Uterus (tissue), 4 donors: ENCODE data around the gene LDB3. TPM values are rescaled to one million over a fixed set of nuclear protein-coding genes. Genes with fewer than 3 reads are reported as not detected.
A peak's percentile ranks its signal among the peaks of the same experiment; 100 is the strongest.

ENCODE experiments used
- DNase-seq, 2 donors: peaks; one replicate each; pipeline ENCODE4 v3.0.0-alpha.2; 2019 to 2020
- H3K27ac ChIP-seq, 2 donors: fragments of 200-600 bp; sonication (generic); 1 replicate in 1 of 2; 2 replicates in 1 of 2; pipeline ENCODE4 v1.5.1; 2016 to 2018
- H3K27me3 ChIP-seq, 2 donors: fragments of 200-600 bp; sonication (generic); one replicate each; pipeline ENCODE4 v1.5.1; 2018 to 2019; ENCODE audit warnings: control low read depth in 1 of 2
- H3K36me3 ChIP-seq, 2 donors: fragments of 200-600 bp; sonication (generic); one replicate each; pipeline ENCODE4 v1.5.1; 2019; ENCODE audit warnings: control low read depth in 1 of 2
- H3K4me1 ChIP-seq, 2 donors: fragments of 200-600 bp; sonication (generic); one replicate each; pipeline ENCODE4 v1.5.1; 2018 to 2019; ENCODE audit warnings: control low read depth in 1 of 2
- H3K4me3 ChIP-seq, 2 donors: fragments of 200-600 bp; sonication (generic); 1 replicate in 1 of 2; 2 replicates in 1 of 2; pipeline ENCODE4 v1.5.1; 2018 to 2019; ENCODE audit warnings: mild to moderate bottlenecking in 1 of 2
- H3K9me3 ChIP-seq, 2 donors: fragments of 200-600 bp; sonication (generic); one replicate each; pipeline ENCODE4 v1.5.1; 2019; ENCODE audit warnings: control low read depth in 1 of 2
- CTCF ChIP-seq, 4 experiments: fragments of 200-600 bp in 2 of 4; fragments of 450-650 bp in 2 of 4; sonication (generic) in 2 of 4; IDR thresholded peaks; one replicate each; pipeline ENCODE4 v1.5.1; 2016 to 2019; ENCODE audit warnings: antibody characterized with exemption in 4 of 4, mild to moderate bottlenecking in 2 of 4, moderate library complexity in 1 of 4
- POLR2A ChIP-seq, 2 donors: fragments of 450-650 bp; IDR thresholded peaks; one replicate each; pipeline ENCODE4 v1.6.1; 2016; ENCODE audit warnings: antibody characterized with exemption in 2 of 2, mild to moderate bottlenecking in 1 of 2, moderate library complexity in 1 of 2
- intact Hi-C: fragments of 100-400 bp; cut with DNase I; formaldehyde crosslinking; loops from one replicate; pipeline ENCODE4 v1.15.1; 2023; ENCODE audit warnings: low total_unique reads
- total RNA-seq, 4 donors: library from RNA; depleted of rRNA in 3 of 4; stranded (reverse); fragments of >200 nt in 3 of 4; gene quantifications; one replicate each; pipeline versions ENCODE4 v1.1.0 to v1.2.4, GENCODE V29; 2014 to 2023
- donor health status: DM: yes; HTN: yes; CAD: no.

Gene LDB3
- total RNA-seq, 4 donors from 2014 or later, result 0.97 to 33.4 (median 4.2) TPM

GRCh38 chr10:86757113-86757972 lies 89.0 kb downstream of the LDB3 start:
- Histone ChIP-seq H3K9me3 (no peaks in the 10 kb centered on the region), H3K4me3 (peak overlapping the region; percentile 53 to 88), H3K27ac (peak overlapping the region; percentile 99 to 100), H3K27me3 (no peaks in the 10 kb centered on the region), H3K4me1 (peaks cover 0 to 12% of the 10 kb centered on the region in 2 donors), H3K36me3 (no peaks in the 10 kb centered on the region)
- TF ChIP-seq CTCF (IDR thresholded peaks at IDR 0.05), result peak in 3 of 4 experiments; percentile 9 to 45 (median 43)
- TF ChIP-seq POLR2A (IDR thresholded peaks at IDR 0.05), result no peak
- intact Hi-C loops, result no loop called here
- DNase-seq, result peak; percentile 60

- no peak for DNase-seq
These were observed 90.1 kb downstream of the LDB3 start for GRCh38 chr10:86758189-86759072.

GRCh38 chr10:86759073-86759672 lies 90.9 kb downstream of the LDB3 start:
- peaks cover 0 to 12% of the 10 kb centered on the region in 2 donors for H3K4me1 ChIP-seq
- intact Hi-C loops, result no loop called here
- TF ChIP-seq CTCF (IDR thresholded peaks at IDR 0.05) (no peak), POLR2A (IDR thresholded peaks at IDR 0.05) (no peak)

More at GRCh38 chr10:86758189-86759072, 90.1 kb downstream of the LDB3 start:
- Histone ChIP-seq H3K27ac (peak overlapping the region; percentile 99 to 100), H3K36me3 (no peaks in the 10 kb centered on the region), H3K9me3 (no peaks in the 10 kb centered on the region), H3K27me3 (no peaks in the 10 kb centered on the region), H3K4me3 (peak overlapping the region; percentile 53 to 88), H3K4me1 (peaks cover 0 to 12% of the 10 kb centered on the region in 2 donors)
- intact Hi-C loops, result no loop called here
- no peak for TF ChIP-seq CTCF (IDR thresholded peaks at IDR 0.05)

DNA sequence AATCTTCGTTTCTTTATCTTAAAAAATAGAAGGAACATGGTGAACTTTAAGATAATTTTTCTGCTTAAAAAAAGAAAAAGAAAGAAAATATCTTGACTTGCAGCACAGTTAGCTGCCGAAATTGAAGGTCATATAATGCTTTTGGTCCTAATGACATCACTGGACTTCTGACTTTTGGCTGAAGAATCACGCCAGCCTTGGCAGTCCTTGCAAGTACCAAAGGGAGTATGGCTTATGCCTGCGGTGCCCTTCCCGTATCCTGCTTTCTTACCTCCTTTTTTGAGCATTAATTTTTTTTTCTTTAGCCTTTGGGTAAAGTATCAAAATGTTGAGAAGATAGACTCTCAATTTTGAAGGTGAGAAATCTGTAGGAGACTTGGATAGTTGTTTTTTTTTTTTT lies 95.1 kb downstream of the LDB3 start:
- Histone ChIP-seq H3K27me3 (no peaks in the 10 kb centered on the region), H3K4me3 (no peak overlapping the region), H3K4me1 (peaks cover 0 to 12% of the 10 kb centered on the region in 2 donors), H3K27ac (no peak overlapping the region), H3K9me3 (no peaks in the 10 kb centered on the region), H3K36me3 (no peaks in the 10 kb centered on the region)
- intact Hi-C loops, result no loop called here
- TF ChIP-seq POLR2A (IDR thresholded peaks at IDR 0.05), result no peak
- no peak for TF ChIP-seq CTCF (IDR thresholded peaks at IDR 0.05)
- no peak for DNase-seq

More at GRCh38 chr10:86759073-86759672, 90.9 kb downstream of the LDB3 start:
- peak overlapping the region in 1 of 2 donors; percentile 88 for H3K4me3 ChIP-seq
- H3K27ac ChIP-seq, result peak overlapping the region; percentile 99 to 100
- no peak for DNase-seq
- H3K36me3 ChIP-seq, result no peaks in the 10 kb centered on the region
- H3K27me3 ChIP-seq, result no peaks in the 10 kb centered on the region
- H3K9me3 ChIP-seq, result no peaks in the 10 kb centered on the region
